Measurements from ENCODE around the gene GRM6.

DNA sequence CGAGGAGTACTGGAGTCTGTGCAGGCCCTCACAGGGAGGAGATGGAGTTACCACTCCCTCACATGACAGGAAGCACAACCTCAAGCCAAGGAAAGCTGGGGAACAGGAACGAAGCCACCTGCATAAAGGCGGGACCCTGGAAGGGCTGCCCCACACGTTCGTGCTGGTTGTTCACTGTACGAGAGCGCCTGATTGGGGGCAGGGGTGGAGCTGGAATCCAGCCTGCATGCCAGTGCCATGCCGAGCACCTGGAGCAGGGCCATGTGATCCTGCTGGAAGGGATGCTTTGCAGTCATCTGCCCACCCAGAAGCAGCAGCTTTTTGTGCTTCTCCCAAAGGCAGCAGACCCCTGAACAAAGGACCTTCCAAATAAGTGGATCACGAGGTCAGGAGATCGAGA is 11.4 kb downstream of the GRM6 start:
- TF ChIP-seq CTCF (IDR thresholded peaks at IDR 0.05), result no peak
- TF ChIP-seq POLR2A (IDR thresholded peaks at IDR 0.05), result no peak
